Measurements from ENCODE around the gene CFAP46.

- TF ChIP-seq, protein P1, sequence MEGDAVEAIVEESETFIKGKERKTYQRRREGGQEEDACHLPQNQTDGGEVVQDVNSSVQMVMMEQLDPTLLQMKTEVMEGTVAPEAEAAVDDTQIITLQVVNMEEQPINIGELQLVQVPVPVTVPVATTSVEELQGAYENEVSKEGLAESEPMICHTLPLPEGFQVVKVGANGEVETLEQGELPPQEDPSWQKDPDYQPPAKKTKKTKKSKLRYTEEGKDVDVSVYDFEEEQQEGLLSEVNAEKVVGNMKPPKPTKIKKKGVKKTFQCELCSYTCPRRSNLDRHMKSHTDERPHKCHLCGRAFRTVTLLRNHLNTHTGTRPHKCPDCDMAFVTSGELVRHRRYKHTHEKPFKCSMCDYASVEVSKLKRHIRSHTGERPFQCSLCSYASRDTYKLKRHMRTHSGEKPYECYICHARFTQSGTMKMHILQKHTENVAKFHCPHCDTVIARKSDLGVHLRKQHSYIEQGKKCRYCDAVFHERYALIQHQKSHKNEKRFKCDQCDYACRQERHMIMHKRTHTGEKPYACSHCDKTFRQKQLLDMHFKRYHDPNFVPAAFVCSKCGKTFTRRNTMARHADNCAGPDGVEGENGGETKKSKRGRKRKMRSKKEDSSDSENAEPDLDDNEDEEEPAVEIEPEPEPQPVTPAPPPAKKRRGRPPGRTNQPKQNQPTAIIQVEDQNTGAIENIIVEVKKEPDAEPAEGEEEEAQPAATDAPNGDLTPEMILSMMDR (IDR thresholded peaks at IDR 0.05; ENCODE audit: control extremely low read depth in 1 of 3, insufficient read depth in 1 of 3, low read depth in 1 of 3, low read length in 3 of 3), result no peak
- TF ChIP-seq RAD21 (IDR thresholded peaks at IDR 0.05 in 1 of 2, conservative IDR thresholded peaks at IDR 0.05 in 1 of 2; ENCODE audit: low read depth in 2 of 2, low read length in 2 of 2) (no peak), USF2 (IDR thresholded peaks at IDR 0.05; ENCODE audit: low read length) (no peak), TAF1 (IDR thresholded peaks at IDR 0.05; ENCODE audit: low read depth, low read length) (no peak), SIRT6 (IDR thresholded peaks at IDR 0.05; ENCODE audit: low read length) (no peak)
Observed at GRCh38 chr10:132912225-132912712, 30.1 kb downstream of the CFAP46 start.
